GM18498 (cell line): ENCODE measurements around the gene ODAD2.

Experiments
- ATAC-seq: cut with Tn5 transposase; IDR thresholded peaks from one replicate; pipeline ENCODE4 v1.9.1; 2021; ENCODE audit warnings: mild to moderate bottlenecking, moderate library complexity; ENCODE audit not compliant: unreplicated experiment

The ODAD2 gene

DNA sequence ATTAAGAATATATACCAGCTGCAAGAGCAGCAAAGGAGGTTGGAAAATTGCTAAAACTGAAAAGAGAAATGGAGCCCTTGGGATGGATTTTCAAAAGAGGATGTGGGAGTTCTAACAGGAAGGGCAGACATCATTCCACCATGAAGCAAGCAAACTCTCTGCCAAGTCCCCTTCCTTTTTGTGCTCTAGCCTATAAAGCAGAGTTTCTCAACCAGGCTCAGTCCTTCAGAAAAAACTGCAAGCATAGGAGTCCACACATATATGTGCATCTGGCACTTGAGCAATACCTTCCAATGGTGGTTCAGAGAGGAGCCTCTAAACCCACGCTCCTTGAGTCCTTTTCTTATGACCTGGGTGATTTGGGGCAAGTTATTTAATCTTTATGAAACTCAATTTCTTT, 154.7 kb downstream of the ODAD2 start:
- no peak for ATAC-seq

DNA sequence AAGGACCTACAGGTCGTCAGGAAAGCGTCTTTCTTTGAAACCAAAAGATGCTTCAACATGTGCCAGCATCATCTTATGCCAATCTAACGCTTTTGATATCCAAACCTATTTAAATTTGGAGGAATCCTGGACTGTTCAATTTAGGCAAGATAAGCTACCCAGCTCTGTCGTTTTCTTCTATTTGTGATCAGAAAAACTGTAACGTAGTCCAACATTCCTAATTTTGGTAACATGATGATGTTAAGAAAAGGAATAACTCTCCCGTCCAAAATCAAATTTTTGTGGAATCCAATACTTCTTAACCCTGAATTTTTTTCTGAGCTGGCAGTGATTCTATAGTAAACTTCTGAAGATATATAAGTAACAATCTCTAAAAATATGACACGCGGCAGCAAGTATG, 160.0 kb downstream of the ODAD2 start:
- ATAC-seq = no peak

DNA sequence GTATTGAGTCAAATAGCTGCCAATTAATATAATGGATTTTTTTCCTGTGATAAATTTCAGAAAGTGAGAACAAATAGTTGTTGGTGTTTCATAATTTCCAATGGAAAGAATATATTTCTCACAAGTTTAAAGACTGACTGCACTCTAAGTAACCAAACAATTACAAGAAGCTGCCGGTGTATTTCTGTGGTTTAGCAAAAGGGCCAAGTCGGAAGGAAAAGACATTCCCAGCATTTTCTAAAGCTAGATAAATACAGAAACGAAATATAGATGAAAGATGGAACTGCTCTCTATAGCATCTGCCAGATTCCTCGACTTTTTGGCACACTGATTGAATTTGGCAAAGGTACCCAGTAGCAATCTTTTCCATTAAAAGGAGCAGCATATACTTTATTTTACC, 160.5 kb downstream of the ODAD2 start:
- ATAC-seq = no peak

DNA sequence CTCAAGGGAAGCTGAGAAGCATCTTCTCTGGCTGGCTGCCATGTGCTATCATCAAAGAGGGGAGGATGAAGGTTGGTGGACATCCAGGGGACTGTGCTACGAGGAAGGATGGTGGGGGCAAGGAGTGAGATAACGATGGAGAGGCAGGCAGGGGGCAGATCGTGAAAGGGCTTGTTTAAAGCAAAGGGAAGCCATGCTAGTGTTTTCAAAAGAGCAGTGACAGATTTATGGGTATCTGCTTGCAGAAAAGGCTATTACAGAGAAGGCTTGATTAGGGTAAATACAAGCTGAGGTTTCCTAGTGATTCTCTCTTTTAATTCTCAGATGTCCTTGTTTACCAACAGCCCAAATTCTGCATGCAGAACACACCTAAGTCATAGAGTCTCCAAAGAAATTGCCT, 164.4 kb downstream of the ODAD2 start:
- no peak for ATAC-seq

DNA sequence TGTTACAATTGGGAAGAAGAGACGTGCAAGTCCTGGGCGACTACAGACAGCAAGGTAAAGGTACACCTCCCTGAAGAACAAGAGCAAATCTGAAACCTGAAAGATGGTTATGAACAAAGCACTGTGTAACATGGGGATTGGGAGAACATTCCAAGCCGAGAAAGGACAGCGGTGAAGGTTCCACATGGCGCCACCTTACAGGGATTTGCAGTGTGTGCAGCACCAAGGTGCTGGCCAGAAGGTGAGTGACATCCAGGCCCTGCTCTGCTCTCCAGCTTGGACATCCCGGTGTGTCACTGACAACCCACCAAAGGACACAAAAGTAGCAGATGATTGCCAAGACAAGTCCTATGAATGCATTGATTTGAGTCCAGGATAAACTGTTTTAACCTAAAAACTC, 165.1 kb downstream of the ODAD2 start:
- ATAC-seq = no peak

DNA sequence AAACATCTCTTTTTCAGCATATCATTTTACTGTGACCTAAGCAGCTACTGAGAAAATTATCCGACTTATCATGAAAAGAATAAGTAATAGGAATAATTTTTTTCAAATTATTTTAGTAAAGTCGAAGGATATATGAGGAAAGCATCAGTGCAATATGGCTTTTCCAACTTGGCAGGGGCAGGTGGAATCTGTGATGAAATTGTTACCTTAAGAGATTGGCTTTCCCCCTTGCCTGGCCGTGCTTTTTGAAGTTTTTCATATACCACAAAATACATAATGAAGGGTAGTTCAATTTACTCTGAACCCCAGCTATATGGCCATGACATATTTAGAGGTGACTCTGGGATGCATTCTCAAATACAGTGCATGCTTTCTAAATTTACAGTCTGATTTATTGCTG, 166.1 kb downstream of the ODAD2 start:
- no peak for ATAC-seq

DNA sequence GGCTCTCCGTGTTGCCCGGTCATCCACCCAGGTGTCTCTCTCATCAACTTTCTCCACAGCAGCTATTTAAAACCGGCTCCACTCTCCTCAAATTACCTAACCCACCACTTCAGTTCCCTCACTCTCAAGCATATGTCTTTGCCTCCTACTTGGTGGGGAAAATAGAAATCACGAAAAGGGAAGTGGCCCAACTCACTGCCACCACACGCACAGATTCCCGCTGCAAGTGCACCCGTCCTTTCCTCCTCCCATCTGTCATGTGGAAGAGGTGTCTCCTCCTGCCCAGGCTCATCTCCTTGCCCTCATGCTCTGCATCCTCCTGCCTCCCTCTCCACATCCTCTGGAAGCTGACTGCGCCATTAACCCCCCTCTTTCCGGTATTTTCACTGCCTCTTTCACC, 172.5 kb downstream of the ODAD2 start:
- no peak for ATAC-seq

DNA sequence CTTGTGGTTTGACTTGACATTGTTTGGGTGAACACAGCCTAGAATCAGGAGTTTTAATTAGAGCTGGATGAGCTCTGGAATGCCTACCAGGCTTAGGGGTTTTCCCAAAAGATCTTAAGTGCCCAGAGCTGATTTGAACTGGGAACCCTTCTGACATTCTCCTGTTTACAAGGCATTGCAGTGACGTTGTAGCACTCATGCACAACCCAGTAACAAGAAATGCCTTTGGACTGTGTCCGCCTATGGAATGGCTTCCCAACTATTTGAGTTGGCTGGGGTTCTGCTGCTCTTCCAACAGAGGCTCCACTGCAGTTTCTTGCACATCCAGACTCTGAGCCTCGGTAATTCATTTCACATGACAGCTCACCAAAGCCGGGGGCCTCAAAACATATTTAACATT, 176.6 kb downstream of the ODAD2 start:
- no peak for ATAC-seq

DNA sequence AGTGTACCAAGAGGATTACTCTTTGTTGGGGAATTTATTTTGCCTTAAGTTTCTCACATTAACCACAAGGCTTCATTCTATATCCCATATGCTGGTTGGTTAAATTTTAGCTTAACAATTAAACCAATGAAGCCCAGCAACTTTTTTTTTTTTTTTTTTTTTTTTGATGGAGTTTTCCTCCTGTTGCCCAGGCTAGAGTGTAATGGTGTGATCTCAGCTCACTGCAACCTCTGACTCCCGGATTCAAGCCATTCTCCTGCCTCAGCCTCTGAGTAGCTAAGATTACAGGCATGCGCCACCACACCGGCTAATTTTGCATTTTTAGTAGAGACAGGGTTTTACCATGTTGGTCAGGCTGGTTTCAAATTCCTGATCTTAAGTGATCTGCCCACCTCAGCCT, 178.2 kb downstream of the ODAD2 start:
- no peak for ATAC-seq

DNA sequence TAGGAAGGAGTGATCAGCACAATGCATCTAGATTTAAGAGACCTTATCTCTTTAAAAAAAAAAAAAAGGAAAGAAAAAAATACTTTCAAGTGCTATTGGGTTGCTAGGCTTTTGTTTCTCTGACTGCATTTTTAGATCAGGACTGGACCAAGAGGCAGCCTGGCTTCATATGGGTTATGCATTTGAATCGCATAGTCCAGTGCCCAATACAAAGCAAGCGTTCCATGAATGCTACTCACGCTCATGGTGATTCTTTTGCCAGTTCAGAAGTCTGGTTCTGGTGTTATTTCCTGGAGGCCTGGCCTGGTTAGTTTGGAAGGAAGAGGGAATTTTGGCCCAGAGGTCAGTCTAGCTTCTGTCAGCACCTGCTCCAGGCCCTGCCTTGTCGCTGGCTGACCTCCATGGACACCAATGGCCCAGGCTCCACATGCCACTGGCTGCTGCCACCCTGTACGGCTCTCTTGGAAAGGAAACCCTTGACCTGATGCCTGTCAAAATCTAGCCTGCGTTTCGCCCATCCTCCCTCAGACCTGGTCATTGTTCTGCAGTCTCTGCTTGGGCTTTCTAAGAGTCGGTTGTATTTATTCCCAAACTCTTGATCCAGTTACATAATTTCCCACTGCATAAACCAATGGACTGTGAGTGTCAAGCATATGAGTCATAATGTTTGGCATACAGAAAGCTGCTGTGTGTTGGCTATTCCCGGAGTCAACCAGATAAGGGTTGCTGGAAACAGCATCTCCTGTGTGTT, 178.9 kb downstream of the ODAD2 start:
- no peak for ATAC-seq

DNA sequence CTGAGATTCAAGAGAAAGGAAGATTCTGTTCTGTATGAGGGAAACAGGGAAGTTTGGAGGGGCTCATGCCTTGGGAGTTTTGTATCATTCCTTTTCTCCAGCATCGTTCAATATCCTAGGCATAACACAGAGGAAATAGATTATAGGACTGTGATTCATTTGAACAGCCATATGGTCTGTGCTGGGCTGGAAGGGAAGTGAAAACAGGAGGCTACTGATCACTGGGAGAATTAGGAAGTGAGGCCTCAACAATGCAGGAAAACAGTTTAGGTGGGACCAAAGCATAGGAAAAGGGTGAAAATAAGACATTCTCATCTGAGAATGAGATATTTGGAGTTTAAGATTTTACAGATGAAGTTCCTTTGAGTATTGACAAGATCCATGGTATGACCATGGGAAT, 182.6 kb downstream of the ODAD2 start:
- no peak for ATAC-seq

DNA sequence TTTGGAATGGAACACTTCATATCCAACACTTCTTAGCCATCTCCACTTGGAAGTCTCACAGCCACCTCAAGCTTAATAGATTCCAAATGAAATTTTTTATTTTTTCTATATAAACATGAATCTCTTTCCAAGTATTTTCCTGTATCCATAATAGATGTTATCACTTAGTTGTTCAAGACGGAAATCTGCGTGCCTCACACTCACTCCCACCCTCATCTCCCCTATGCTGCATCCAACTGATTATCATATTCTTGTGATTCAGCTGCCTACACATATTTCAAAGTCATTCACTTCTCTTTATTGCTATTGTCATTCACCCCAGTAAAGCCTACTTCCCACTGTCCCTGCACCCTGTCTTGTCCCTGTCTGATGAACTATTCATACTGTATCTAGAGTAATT, 183.0 kb downstream of the ODAD2 start:
- no peak for ATAC-seq

DNA sequence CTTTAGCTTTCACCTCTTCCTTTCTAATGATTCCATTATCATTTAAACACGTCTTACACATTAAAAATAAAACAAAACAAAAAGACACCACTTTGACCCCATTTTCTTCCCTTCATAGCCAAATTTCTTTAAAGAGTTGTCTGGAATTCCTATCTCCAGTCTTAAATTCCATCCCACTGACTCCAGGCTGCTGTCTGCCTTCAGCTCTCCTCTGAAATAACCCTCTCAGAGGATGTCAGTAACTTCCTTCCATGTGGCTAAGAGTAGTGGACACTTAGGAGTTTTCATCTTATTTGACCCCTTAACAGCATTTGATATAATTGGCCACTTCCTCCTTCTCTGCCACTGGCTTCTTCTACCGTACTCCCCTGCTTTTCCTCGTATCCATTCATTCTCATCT, 183.6 kb downstream of the ODAD2 start:
- ATAC-seq = no peak

DNA sequence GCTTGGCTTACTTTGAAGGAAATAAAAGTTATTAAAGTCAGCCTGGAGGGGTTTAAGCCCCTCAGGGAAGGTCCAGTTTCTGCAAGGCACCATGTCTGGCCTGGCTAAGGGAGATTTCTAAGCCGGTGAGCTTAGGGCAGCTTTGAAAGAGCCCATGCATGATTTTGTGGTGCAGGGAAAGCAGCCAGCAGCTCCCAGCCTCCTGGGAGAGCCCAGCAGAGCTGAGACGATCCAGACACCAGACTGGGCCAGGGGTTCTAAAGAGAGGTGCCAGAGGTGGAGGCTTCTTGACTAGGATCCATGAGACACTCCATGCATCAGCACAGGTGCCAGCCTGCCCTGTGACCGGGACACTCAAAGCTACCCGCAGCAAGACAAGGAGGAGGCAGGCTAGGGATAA, 193.7 kb downstream of the ODAD2 start:
- ATAC-seq = no peak

DNA sequence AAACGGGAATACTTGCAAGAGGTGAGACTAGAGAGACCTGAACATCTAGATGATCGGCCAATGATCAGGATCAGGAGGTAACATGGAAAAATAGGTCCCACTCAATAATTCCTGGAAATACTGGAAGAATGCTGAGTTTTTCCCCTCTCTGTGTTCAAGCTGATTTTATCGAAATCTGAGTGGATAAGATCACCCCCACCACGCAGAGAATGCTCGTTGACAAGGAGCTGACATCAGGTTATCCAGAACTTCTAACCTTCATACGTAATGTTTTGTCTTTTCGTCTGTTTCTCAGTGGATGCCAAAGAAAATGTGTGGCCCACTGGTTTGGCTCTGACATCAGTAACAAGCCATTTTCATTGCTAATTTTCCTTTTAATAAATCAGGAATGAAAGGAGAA, 194.7 kb downstream of the ODAD2 start:
- no peak for ATAC-seq

DNA sequence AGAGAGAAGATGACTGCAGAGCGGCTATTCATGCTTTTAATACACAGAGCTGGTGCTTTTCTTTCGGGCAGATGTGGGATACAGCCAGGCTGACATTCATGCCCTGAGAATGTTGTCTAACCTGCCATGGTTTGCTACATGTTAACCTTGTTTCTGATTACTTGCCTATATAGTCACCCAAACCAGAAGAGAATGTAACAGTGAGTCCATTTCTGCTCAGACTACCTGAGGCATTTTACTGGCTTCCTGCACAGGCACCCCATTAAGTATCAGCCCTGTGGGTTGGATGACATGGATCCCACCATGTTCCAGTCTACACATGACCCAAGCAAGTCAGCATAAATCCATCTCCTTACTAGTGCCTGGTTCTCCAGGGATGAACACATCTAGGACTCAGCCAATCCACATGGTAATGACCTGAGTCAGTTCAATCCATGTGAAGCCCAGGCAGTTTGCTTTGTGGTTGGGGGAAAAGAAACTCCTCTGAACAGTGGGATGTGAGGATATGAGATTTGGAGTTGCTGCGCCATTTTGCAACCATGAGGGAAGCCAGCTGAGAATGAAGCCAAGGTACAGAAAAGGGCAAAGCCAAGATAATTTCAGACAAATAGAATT, 197.6 kb downstream of the ODAD2 start:
- ATAC-seq = no peak

DNA sequence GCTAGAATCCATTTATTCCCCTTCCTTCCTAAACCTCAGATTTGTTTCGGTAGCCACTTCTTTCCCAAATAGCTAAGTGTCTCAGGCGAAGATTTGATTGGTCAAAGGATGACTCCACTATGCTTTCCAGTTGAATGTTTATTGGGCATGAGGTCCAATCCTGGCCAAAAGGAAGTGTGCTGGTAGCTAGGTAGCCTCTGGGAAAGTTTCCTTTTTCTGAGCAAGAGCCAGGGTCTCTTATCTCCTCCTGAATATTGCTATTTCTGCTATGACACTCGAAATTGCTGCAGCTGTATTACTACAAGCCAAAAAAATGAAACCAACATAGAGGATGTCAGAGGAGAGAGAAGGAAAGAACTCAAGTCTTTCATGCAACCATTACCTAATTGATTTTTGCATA, 199.8 kb downstream of the ODAD2 start:
- ATAC-seq = no peak

DNA sequence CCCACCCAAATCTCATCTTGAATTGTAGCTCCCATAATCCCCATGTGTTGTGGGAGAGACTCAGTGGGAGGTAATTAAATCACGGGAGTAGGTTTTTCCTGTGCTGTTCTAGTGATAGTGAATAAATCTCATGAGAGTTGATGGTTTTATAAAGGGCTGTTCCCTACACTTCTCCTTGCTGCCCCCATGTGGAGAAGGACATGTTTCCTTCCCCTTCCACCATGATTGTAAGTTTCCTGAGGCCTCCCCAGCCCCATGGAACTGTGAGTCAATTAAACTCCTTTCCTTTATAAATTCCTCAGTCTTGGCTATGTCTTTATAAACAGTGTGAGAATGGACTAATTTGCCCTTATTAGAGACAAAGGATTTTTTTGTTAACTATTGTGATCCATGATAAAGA, 204.7 kb downstream of the ODAD2 start:
- no peak for ATAC-seq

DNA sequence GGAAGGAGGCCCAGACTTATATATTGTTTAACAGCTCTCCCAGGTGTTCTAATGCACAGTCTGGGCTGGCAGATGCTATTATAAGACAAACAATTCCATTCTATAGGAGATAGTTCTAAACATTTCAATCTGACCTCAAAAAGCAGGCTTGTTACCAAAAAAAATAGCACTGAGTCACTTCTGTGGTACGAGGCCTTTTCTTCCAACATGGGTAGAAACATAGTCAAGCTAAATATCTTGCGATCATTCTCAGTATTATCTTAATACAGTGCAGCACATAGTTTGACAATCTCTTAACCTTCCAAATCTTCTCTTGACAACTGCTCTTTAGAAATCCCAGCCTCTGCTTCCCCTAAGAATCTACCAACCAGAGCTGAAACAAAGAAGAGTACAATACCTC, 206.7 kb downstream of the ODAD2 start:
- ATAC-seq = no peak

DNA sequence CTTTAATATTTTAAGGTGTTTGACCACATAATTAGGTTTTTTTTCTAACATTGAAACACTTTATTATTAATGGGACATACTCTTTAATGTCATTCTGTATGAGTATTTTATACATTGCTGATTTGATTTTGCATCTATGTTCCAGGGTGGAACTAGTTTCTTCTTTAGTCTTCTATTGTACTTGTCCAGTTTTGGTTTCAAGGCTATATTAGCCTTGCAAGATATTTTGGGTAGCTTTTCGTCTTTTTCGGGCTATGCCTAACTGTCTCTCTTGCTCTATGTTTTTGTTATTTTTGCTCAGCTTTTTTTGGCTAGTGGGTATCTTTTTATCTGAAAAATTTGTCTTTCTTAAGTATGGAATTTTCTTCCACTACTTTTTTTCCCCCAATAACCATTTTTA, 214.6 kb downstream of the ODAD2 start:
- no peak for ATAC-seq

DNA sequence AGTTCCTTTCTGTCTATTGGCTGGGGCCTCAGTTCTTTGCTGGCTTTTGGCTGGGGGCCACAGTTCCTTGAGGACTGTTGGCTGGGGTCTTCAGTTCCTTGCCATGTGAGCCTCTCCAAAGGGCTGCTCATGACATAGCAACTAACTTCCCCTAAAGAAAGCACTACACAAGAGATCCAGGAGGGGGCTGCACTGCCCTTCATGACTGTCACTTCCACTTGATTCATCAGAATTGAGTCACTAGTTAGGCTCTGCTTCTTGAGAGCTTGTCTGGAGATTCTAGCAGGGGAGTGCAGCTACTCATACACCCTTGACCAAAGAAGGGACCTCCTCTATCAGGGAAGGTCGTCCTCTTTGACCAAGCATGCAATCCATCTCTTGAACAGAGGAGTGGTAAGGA, 215.2 kb downstream of the ODAD2 start:
- no peak for ATAC-seq

DNA sequence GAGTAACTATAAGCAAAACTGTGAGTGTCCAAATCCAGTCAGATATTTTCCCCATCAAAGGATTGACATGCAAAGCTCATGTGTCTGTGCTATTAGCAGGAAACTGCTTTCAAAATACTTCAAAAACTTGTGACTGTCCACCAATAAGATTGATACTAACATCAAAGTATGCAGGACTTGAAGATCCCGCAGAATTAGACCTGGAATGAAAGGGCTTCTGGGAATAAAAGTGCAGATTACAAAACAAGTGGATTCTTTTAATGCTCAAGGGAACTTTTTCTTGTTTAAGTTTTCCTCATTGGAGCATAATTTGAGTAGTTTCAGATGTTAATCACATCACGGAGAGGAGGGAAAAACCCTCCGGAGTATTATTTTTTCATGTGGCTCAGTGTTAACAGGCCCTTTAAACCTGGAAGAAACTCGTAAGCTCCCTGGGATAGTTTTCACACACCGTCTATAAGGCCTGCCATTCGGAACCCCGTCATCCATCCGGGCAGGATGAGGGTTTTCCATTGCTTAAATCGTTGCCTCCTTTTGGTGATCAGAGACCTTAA, 219.3 kb downstream of the ODAD2 start:
- ATAC-seq = no peak

DNA sequence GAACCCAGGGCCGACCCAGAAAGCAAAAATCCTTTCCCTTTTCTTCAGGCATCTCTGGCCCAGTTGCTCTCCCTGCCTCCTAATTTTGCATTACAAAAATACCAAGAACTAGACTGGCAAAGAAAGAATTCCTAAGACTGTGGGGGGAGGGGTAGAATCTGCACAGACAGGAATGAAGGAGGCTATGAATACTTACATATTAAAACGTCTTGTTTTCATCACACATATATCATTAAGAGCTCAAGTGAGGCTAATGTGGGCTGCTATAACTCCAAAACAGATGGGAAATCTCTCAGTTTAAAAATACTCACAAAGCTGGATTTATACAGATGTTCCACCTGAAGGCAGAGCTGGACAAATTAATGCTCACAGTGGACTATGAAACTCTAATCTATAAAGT, 224.0 kb downstream of the ODAD2 start:
- ATAC-seq = no peak
